ENCODE measurements around the gene CFAP43.
"Not testable (repeated sequence)": the region's sequence is repeated elsewhere in the genome, so short reads cannot be mapped to it uniquely, and the experiment has no call there.

CFAP43 gene

GRCh38 chr10:104257235-104257634 is 25.1 kb upstream of the CFAP43 start:
- no peak for DNase-seq

- DNase-seq = no peak
These were observed 24.3 kb upstream of the CFAP43 start for GRCh38 chr10:104256335-104256961.

GRCh38 chr10:104255311-104255981 is 23.3 kb upstream of the CFAP43 start:
- DNase-seq = peak; percentile 43

- DNase-seq = peak; percentile 78
These were observed 22.5 kb upstream of the CFAP43 start, which contains the start of gene GSTO1 for GRCh38 chr10:104254493-104255310. GSTO1 (plus strand) TSS chr10:104254892; CDS start chr10:104254929, 37 bp downstream.

- peak; percentile 15 for DNase-seq
These were observed 21.6 kb upstream of the CFAP43 start for GRCh38 chr10:104253606-104254410.

- no peak for DNase-seq
These were observed 20.9 kb upstream of the CFAP43 start for GRCh38 chr10:104253106-104253505.

GRCh38 chr10:104252368-104252767 is 20.2 kb upstream of the CFAP43 start:
- no peak for DNase-seq

GRCh38 chr10:104251443-104251842 is 19.3 kb upstream of the CFAP43 start:
- DNase-seq = no peak

GRCh38 chr10:104250371-104250770 is 18.2 kb upstream of the CFAP43 start:
- no peak for DNase-seq

GRCh38 chr10:104248931-104249330 is 16.8 kb upstream of the CFAP43 start:
- DNase-seq = not testable (repeated sequence)

GRCh38 chr10:104247513-104248146 is 15.5 kb upstream of the CFAP43 start:
- DNase-seq = no peak

GRCh38 chr10:104246976-104247375 is 14.8 kb upstream of the CFAP43 start:
- no peak for DNase-seq

- no peak for DNase-seq
These were observed 13.0 kb upstream of the CFAP43 start for GRCh38 chr10:104245066-104245632.

GRCh38 chr10:104243512-104243911 is 11.3 kb upstream of the CFAP43 start:
- no peak for DNase-seq

GRCh38 chr10:104243009-104243408 is 10.8 kb upstream of the CFAP43 start:
- DNase-seq = not testable (repeated sequence)

- DNase-seq = no peak
These were observed 10.4 kb upstream of the CFAP43 start for GRCh38 chr10:104242545-104242944.

- DNase-seq = no peak
These were observed 7.9 kb upstream of the CFAP43 start for GRCh38 chr10:104240078-104240477.

- DNase-seq = no peak
These were observed 3.6 kb upstream of the CFAP43 start for GRCh38 chr10:104235801-104236200.

GRCh38 chr10:104234934-104235333 is 2.8 kb upstream of the CFAP43 start:
- no peak for DNase-seq

GRCh38 chr10:104233817-104234216 is 1.7 kb upstream of the CFAP43 start:
- no peak for DNase-seq

GRCh38 chr10:104232613-104233102 is 494 bp upstream of the CFAP43 start:
- DNase-seq = no peak

- DNase-seq = no peak
These were observed 1.7 kb downstream of the CFAP43 start for GRCh38 chr10:104230490-104230889.

Data from NCI-H82 (cell line).